ENCODE results near the gene KLF2. TPM values are rescaled to one million over a fixed set of nuclear protein-coding genes. Genes with fewer than 3 reads are reported as not detected.

KLF2 gene
- total and polyA plus RNA-seq, 10 of the 15 experiments (the other 5 are each of a cell fraction or from before 2014, with no cell fraction given), result 0.16 to 13.7 (median 1.0) TPM

DNA sequence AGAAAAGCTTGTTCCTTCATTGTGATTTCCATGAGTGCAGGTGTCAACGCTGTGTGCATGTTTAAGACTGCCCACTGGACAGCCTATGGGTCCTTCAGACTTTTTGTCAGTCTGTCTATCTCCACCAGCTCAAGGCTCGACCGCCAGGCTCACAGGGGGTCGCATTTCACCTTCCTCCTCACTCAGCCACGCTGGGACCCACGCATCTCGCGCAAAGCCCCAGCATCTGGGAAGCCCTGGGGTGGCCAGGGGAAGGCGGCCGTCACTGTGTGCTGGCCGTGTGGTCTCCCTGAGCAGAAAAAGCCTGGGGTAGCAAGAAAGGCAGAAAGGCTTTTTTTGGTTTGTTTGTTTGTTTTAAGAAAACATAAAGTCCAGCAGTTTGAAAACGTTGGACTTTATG, 48.5 kb downstream of the KLF2 start:
- in situ Hi-C loops (cut with MboI) (no loop called here), intact Hi-C loops (cut with micrococcal nuclease; ENCODE audit: unreplicated experiment) (no loop called here)
- SMC1A ChIA-PET (ENCODE audit: uncharacterized antibody, unreplicated experiment), result interaction anchor here (0.6 to 1.6 kb wide), 3 partner anchors 9 to 122 kb away, joined by 3 to 5 read pairs (median 3); no protein-coding TSS in a partner anchor
- Histone ChIP-seq H3K79me2 (ENCODE audit: control insufficient read depth, insufficient read depth, low read length) (no peaks in the 10 kb centered on the region), H3K9me3 (replicated peaks; ENCODE audit: control insufficient read depth, insufficient read depth, low read length) (no peaks in the 10 kb centered on the region), H3K27me3 (replicated peaks in 1 of 2; ENCODE audit: control insufficient read depth in 2 of 2, insufficient read depth in 2 of 2, low read length in 1 of 2) (no peaks in the 10 kb centered on the region), H3K4me1 (ENCODE audit: control insufficient read depth, insufficient read depth, low read length) (peaks cover 55% of the 10 kb centered on the region), H4K20me1 (ENCODE audit: control insufficient read depth, insufficient read depth) (0 out of 2 replicates have a peak, but pooled peaks cover 3% of the 10 kb centered on the region), H3K4me2 (ENCODE audit: control insufficient read depth, insufficient read depth) (no peak overlapping the region), H3K36me3 (ENCODE audit: control insufficient read depth in 2 of 2, insufficient read depth in 2 of 2, low read length in 1 of 2) (peaks cover 17 to 19% of the 10 kb centered on the region in 2 experiments; a peak in 3 of 4 replicates), H3K4me3 (no peak overlapping the region), H2AFZ (ENCODE audit: control insufficient read depth, low read depth, low read length) (no peak overlapping the region), H3K9ac (ENCODE audit: control insufficient read depth, insufficient read depth, low read length) (peak overlapping the region; percentile 58; the same call in 1 of the 2 replicates), H3K27ac (ENCODE audit: control insufficient read depth, insufficient read depth) (peak overlapping the region; percentile 81)
- WGBS (ENCODE audit: insufficient coverage, insufficient replicate concordance, low lambda C conversion rate, missing lambda C conversion rate), result 92% methylated on average over 12 of the region's 12 CpGs
- no peak for FAIRE-seq
- CTCF ChIA-PET, result interaction anchor here (1.7 to 4.2 kb wide), 3 partner anchors 10 to 125 kb away, joined by 4 to 26 read pairs (median 11); no protein-coding TSS in a partner anchor
- DNase-seq (ENCODE audit: low read depth, low spot score), result no peak
- POLR2A ChIA-PET, result interaction anchor here (0.6 to 1.8 kb wide), 2 partner anchors 48 to 114 kb away, joined by 3 to 8 read pairs; partner anchors contain the start of gene KLF2
- no peak for ATAC-seq
- BruUV-seq (replicated peaks), result no TSS peak
- RAD21 ChIA-PET (ENCODE audit: unreplicated experiment), result interaction anchor here (4.4 kb wide), 1 partner anchor 9 kb away, joined by 26 read pairs; no protein-coding TSS in a partner anchor
- TF ChIP-seq, protein P1, sequence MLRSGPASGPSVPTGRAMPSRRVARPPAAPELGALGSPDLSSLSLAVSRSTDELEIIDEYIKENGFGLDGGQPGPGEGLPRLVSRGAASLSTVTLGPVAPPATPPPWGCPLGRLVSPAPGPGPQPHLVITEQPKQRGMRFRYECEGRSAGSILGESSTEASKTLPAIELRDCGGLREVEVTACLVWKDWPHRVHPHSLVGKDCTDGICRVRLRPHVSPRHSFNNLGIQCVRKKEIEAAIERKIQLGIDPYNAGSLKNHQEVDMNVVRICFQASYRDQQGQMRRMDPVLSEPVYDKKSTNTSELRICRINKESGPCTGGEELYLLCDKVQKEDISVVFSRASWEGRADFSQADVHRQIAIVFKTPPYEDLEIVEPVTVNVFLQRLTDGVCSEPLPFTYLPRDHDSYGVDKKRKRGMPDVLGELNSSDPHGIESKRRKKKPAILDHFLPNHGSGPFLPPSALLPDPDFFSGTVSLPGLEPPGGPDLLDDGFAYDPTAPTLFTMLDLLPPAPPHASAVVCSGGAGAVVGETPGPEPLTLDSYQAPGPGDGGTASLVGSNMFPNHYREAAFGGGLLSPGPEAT (IDR thresholded peaks at IDR 0.05; ENCODE audit: low read depth), result no peak
- TF ChIP-seq, protein P2, sequence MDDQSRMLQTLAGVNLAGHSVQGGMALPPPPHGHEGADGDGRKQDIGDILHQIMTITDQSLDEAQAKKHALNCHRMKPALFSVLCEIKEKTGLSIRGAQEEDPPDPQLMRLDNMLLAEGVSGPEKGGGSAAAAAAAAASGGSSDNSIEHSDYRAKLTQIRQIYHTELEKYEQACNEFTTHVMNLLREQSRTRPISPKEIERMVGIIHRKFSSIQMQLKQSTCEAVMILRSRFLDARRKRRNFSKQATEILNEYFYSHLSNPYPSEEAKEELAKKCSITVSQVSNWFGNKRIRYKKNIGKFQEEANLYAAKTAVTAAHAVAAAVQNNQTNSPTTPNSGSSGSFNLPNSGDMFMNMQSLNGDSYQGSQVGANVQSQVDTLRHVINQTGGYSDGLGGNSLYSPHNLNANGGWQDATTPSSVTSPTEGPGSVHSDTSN (IDR thresholded peaks at IDR 0.05; ENCODE audit: insufficient replicate concordance, low read depth, low read length), result no peak
